Measurements from ENCODE around the gene APOBEC4.

APOBEC4 gene, protein sequence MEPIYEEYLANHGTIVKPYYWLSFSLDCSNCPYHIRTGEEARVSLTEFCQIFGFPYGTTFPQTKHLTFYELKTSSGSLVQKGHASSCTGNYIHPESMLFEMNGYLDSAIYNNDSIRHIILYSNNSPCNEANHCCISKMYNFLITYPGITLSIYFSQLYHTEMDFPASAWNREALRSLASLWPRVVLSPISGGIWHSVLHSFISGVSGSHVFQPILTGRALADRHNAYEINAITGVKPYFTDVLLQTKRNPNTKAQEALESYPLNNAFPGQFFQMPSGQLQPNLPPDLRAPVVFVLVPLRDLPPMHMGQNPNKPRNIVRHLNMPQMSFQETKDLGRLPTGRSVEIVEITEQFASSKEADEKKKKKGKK

DNA sequence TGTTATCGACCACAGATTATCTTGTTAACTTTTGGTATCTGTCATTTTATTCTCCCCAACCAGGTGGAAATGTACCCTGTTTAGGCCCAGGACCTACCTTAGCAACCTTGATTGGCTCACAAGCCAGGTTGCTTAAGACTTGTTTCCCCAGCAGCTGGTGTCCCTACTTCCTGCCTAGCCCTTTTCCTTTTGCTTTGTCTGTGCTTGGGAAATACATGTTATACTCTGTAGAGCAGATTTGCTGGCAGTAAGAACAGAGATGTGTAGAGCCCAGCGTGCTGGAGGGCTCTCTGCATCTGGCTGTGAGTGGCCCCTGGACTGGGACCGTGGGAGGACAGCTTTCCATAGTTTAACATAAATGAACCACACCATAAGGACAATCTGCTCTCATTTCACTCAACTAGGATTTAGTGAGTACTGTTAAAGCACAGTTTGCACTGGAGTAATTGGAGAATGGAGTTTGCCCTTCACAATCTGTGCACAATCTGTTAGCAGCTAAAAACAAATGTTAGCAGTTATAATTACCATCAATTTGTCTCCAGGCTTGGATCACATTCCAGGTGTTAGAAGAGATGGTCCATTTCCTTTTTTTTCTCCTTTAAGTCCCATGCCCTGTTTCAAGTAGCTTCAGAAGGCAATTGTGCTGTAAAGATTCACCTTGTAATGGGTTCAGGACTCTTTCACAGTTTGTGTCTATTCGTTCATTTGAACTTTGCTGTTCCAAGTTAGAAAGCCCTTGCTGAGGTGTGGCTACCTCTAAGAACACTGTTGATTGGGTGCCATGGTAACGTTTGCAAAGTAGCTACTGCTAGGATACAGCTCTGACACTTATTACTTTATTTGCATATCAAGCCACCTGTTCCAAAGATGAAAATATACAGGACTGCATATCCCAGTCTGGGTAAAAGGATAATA lies at the start of gene APOBEC4:
APOBEC4 (minus strand) TSS at position 770 of the 915 bp plus-strand sequence. CDS start 4,535 bp downstream, outside the sequence.
- ChIA-PET CTCF (interaction anchor here (1.3 kb wide), 1 partner anchor 32 kb away, joined by 3 read pairs; no protein-coding TSS in a partner anchor), POLR2A (no interaction called here)
- no peak for DNase-seq (ENCODE audit: extremely low spot score)
- no peak for TF ChIP-seq L3MBTL2 (conservative IDR thresholded peaks at IDR 0.05)
- no peak for TF ChIP-seq BHLHE40 (IDR thresholded peaks at IDR 0.05; ENCODE audit: borderline replicate concordance)

DNA sequence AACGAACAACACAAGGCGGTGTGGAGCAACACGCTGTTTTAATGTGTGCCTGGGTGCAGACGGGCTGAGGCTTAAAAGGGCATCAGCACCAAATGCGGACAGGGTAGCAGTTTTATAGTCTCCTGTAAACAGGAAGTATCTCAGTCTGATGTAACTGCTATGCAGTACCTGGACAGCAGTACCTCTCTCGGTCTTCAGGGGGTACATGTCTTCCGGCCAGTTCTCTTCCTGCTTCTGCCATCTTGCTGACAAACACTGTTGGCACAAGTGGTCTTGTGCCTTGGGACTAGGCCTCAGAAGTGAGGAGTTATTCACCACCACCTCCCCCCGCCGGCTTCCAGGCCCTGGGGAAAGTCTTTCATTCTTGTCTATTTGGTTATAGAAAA lies 49.7 kb upstream of the APOBEC4 start:
- CTCF ChIA-PET: no interaction called here
- DNase-seq (ENCODE audit: extremely low spot score): no peak
- POLR2A ChIA-PET: no interaction called here
- TF ChIP-seq ARNT (IDR thresholded peaks at IDR 0.05): no peak
- TF ChIP-seq BHLHE40 (IDR thresholded peaks at IDR 0.05; ENCODE audit: borderline replicate concordance): no peak
- no peak for TF ChIP-seq SP1 (IDR thresholded peaks at IDR 0.05)
- no peak for TF ChIP-seq SUZ12 (IDR thresholded peaks at IDR 0.05)
- no peak for TF ChIP-seq CTBP1 (IDR thresholded peaks at IDR 0.05; ENCODE audit: borderline replicate concordance)
- TF ChIP-seq HDGF (IDR thresholded peaks at IDR 0.05; ENCODE audit: borderline replicate concordance): no peak
- TF ChIP-seq, protein P1, sequence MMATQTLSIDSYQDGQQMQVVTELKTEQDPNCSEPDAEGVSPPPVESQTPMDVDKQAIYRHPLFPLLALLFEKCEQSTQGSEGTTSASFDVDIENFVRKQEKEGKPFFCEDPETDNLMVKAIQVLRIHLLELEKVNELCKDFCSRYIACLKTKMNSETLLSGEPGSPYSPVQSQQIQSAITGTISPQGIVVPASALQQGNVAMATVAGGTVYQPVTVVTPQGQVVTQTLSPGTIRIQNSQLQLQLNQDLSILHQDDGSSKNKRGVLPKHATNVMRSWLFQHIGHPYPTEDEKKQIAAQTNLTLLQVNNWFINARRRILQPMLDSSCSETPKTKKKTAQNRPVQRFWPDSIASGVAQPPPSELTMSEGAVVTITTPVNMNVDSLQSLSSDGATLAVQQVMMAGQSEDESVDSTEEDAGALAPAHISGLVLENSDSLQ (IDR thresholded peaks at IDR 0.05): no peak
- no peak for TF ChIP-seq ZNF384 (IDR thresholded peaks at IDR 0.05)
- TF ChIP-seq FOXM1 (IDR thresholded peaks at IDR 0.05; ENCODE audit: borderline replicate concordance): no peak
- TF ChIP-seq ELF4 (IDR thresholded peaks at IDR 0.05): no peak
- TF ChIP-seq L3MBTL2 (conservative IDR thresholded peaks at IDR 0.05): no peak

DNA sequence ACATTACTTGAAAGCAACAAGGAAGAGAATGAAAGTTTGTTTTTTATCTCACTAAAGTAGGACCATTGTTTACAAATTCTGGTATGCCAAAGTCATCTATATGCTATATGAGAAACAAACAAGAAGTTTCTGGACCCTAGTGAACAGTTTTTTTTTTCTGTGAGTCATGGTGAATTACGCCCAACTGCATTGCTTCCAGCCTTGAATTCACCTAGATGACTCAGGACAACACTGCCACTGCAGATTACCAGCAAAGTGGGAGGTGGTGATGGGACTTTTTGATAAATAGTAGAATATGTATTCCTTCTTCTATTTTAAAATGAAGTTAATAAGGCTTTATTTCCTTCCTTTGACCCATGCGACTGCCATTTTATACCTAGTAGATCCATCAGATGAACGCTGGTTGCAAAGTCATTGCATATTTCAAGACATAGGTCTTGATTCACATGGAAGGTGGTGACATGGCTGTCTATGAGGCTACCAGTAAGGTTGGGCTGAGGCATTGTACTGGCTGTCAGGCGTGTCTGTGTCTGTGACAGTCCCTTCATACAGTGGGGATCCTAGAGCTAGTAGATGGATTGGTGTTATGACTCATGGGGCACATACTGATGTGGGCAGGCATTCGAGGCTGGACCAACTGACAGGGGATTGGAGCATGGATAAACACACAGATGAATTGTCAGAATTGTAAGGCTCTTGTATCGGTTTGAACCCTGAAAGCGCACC lies 49.1 kb upstream of the APOBEC4 start:
- TF ChIP-seq NFRKB (IDR thresholded peaks at IDR 0.05) (no peak), L3MBTL2 (conservative IDR thresholded peaks at IDR 0.05) (no peak), HDGF (IDR thresholded peaks at IDR 0.05; ENCODE audit: borderline replicate concordance) (no peak), ARNT (IDR thresholded peaks at IDR 0.05) (no peak), FOXA1 (IDR thresholded peaks at IDR 0.05) (no peak), TARDBP (IDR thresholded peaks at IDR 0.05) (no peak), SP1 (IDR thresholded peaks at IDR 0.05) (no peak), FOXM1 (IDR thresholded peaks at IDR 0.05; ENCODE audit: borderline replicate concordance) (no peak), CTBP1 (IDR thresholded peaks at IDR 0.05; ENCODE audit: borderline replicate concordance) (no peak), FOXK2 (IDR thresholded peaks at IDR 0.05) (no peak), SUZ12 (IDR thresholded peaks at IDR 0.05) (no peak), ZNF384 (IDR thresholded peaks at IDR 0.05) (no peak), LEF1 (IDR thresholded peaks at IDR 0.05; ENCODE audit: borderline replicate concordance) (no peak), BHLHE40 (IDR thresholded peaks at IDR 0.05; ENCODE audit: borderline replicate concordance) (no peak), ELF4 (IDR thresholded peaks at IDR 0.05) (no peak)
- TF ChIP-seq, protein P1 (IDR thresholded peaks at IDR 0.05): no peak
- DNase-seq (ENCODE audit: extremely low spot score): no peak
- CTCF ChIA-PET: no interaction called here
- POLR2A ChIA-PET: no interaction called here

DNA sequence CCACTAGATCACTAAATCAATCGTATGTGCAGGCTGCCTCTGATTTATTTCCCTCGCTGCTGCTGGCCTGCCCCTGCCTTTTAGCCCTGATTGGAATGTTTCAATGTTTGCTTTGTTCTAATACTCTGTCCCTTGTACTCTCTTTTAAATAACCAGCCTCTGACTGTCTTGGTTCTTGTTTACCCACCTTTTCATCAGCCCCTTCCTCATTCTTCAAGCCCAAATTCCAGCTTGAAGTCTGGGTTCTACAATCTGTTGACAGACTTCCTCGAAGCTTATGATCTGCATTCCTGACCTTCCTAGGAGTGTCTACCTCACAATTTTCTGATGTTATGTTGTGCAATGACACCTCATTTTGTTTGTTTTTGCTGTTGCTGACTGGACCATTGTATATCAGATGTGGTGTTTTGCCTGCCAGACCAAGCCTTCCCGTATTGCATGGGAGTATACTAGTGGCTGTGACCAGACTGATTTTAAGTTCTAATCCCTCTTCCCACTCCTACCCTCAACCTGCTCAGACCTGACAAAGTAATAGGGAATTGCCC lies 46.6 kb upstream of the APOBEC4 start:
- TF ChIP-seq CTBP1 (IDR thresholded peaks at IDR 0.05; ENCODE audit: borderline replicate concordance): no peak
- no peak for TF ChIP-seq HDGF (IDR thresholded peaks at IDR 0.05; ENCODE audit: borderline replicate concordance)
- TF ChIP-seq ARNT (IDR thresholded peaks at IDR 0.05): no peak
- TF ChIP-seq NFRKB (IDR thresholded peaks at IDR 0.05): no peak
- TF ChIP-seq FOXA1 (IDR thresholded peaks at IDR 0.05): no peak
- TF ChIP-seq FOXK2 (IDR thresholded peaks at IDR 0.05): no peak
- TF ChIP-seq BHLHE40 (IDR thresholded peaks at IDR 0.05; ENCODE audit: borderline replicate concordance): no peak
- TF ChIP-seq TARDBP (IDR thresholded peaks at IDR 0.05): no peak
- TF ChIP-seq FOXM1 (IDR thresholded peaks at IDR 0.05; ENCODE audit: borderline replicate concordance): no peak
- TF ChIP-seq SUZ12 (IDR thresholded peaks at IDR 0.05): no peak
- TF ChIP-seq, protein P1 (IDR thresholded peaks at IDR 0.05): no peak
- TF ChIP-seq ELF4 (IDR thresholded peaks at IDR 0.05): no peak
- no peak for TF ChIP-seq ZNF384 (IDR thresholded peaks at IDR 0.05)
- no peak for TF ChIP-seq SP1 (IDR thresholded peaks at IDR 0.05)
- POLR2A ChIA-PET: no interaction called here
- DNase-seq (ENCODE audit: extremely low spot score): no peak
- CTCF ChIA-PET: interaction anchor here (0.7 kb wide), 1 partner anchor 25 kb away, joined by 7 read pairs; no protein-coding TSS in a partner anchor
